ENCODE data around the gene PF4V1. TPM values are rescaled to one million over a fixed set of nuclear protein-coding genes. Genes with fewer than 3 reads are reported as not detected.

PF4V1 gene, protein sequence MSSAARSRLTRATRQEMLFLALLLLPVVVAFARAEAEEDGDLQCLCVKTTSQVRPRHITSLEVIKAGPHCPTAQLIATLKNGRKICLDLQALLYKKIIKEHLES
- polyA plus RNA-seq (2012; ENCODE audit: insufficient read depth, insufficient read length): not detected

GRCh38 chr4:73853246-73853704 lies at the start of gene PF4V1:
PF4V1 (plus strand) TSS chr4:73853296; CDS start chr4:73853363, 67 bp downstream.
- no peak within 1 kb of the TSS for H3K4me3 ChIP-seq (ENCODE audit: low read length)
- DNase-seq (ENCODE audit: low read depth, low spot score): no peak

- no peak for DNase-seq (ENCODE audit: low read depth, low spot score)
- no peak overlapping the region for H3K4me3 ChIP-seq (ENCODE audit: low read length)
Measured at GRCh38 chr4:73810191-73810590, 42.9 kb upstream of the PF4V1 start.

DNA sequence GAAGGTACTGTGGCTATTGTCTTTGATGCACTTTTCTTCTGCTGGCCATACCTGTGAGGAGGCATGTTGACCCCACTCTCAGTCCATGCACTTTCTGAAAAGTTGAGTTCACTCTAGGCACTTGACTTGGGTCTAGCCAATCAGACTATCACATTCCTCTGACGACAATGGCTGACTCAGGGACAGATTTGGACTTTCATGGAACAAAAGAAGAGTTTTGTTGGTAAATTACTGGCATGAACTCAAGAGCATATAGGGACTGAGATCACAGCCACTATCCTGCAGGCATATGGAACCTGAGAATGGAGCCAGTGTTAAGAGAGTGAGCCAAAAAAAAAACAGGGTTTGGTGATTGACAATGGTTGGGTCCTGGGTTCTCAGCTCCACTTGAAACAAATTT lies 41.3 kb upstream of the PF4V1 start:
- DNase-seq (ENCODE audit: low read depth, low spot score): no peak

GRCh38 chr4:73814679-73815078 lies 38.4 kb upstream of the PF4V1 start:
- H3K4me3 ChIP-seq (ENCODE audit: low read length): no peak overlapping the region
- DNase-seq (ENCODE audit: low read depth, low spot score): no peak

More for the DNA sequence above, 41.3 kb upstream of the PF4V1 start:
- no peak overlapping the region for H3K4me3 ChIP-seq (ENCODE audit: low read length)

DNA sequence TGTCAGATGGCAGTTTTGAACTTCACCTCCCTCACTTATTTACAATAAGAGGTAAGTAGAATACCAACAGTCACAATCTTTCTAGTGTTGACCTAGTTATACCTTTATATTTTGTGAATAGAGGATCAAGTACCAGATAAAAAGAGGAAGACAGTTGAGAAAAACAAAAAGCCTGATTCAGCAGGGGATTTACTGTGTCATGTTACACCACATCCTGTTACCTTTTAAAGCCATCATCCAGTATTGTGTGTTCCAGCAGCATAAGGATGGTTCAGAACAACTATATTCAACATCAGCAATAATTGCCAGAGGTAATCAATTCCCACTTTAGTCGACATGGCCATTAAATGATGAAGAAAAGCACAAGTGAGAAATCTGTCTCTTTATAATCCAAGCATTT lies 38.0 kb upstream of the PF4V1 start:
- peak; percentile 32 for DNase-seq (ENCODE audit: low read depth, low spot score)
- no peak overlapping the region for H3K4me3 ChIP-seq (ENCODE audit: low read length)

GRCh38 chr4:73816814-73817213 lies 36.3 kb upstream of the PF4V1 start:
- no peak for DNase-seq (ENCODE audit: low read depth, low spot score)
- no peak overlapping the region for H3K4me3 ChIP-seq (ENCODE audit: low read length)

GRCh38 chr4:73817341-73817740 lies 35.8 kb upstream of the PF4V1 start:
- H3K4me3 ChIP-seq (ENCODE audit: low read length): no peak overlapping the region
- DNase-seq (ENCODE audit: low read depth, low spot score): no peak

DNA sequence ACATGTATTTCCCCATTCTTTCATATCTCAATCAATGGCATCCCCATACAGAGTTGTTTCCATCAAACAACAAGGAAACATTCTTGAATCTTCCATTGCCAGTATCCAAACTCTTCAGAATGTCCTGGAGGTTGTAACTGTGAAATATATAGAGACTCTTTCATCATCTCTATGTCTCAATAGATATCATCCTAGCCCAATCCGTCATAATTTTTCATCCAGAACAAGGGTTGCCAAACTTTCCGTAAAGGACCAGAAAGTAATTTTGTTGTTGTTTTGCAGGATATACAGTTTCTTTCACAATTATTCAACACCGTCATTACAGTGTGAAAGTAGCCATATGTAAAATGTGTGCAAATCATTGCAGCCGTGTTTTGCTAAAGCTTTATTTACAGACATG lies 31.8 kb upstream of the PF4V1 start:
- no peak for DNase-seq (ENCODE audit: low read depth, low spot score)
- no peak overlapping the region for H3K4me3 ChIP-seq (ENCODE audit: low read length)

DNA sequence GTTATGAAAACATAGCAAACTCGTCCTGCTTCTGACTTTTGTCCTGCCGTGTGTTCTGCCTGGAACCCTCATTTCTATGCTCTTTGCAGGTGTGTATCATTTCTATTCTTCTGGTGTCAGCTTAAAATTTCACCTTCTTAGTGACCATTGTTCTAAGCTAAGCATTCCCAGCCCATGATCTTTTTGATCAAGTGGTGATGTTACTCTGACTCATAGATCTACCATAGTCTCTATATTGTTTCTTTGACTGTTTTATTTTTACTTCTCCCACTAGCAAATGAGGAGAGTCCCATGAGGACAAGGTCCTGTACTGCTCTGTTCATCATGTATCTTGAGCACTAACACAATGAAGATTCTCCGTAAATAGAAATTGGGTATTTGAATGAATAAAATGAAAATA lies 30.7 kb upstream of the PF4V1 start:
- DNase-seq (ENCODE audit: low read depth, low spot score): no peak
- H3K4me3 ChIP-seq (ENCODE audit: low read length): no peak overlapping the region

DNA sequence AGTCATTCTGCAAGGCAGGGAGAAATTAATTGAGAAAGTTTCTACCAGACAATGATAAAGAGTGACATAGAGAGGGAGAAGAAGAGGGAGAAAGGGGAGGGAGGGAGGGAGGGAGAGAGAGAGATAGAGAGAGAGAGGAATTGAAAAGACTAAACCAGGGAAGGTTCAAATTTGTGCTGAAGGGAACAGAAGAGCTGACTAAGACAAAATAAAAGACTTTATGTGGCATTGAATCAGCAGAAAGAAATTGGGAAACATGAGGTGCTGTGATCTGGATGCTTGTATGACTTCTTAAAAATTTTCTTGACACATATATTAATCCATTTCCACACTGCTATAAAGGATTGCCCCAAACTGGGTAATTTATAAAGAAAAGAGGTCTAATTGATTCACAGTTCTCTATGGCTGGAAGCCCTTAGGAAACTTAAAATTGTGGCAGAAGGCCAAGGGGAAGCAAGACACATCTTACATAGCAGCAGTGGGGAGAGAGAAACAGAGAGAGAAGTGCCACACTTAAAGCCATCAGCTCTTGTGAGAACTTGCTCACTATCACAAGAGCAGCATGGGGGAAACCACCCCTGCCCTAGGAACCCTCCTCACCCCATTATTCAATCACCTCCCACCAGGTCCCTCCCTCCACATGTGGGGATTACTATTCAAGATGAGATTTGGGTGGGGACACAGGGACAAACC lies 30.1 kb upstream of the PF4V1 start:
- DNase-seq (ENCODE audit: low read depth, low spot score): no peak
- no peak overlapping the region for H3K4me3 ChIP-seq (ENCODE audit: low read length)

- DNase-seq (ENCODE audit: low read depth, low spot score): no peak
- no peak overlapping the region for H3K4me3 ChIP-seq (ENCODE audit: low read length)
Measured at GRCh38 chr4:73823760-73824159, 29.3 kb upstream of the PF4V1 start.

- no peak overlapping the region for H3K4me3 ChIP-seq (ENCODE audit: low read length)
- DNase-seq (ENCODE audit: low read depth, low spot score): no peak
Measured at GRCh38 chr4:73828956-73829355, 24.1 kb upstream of the PF4V1 start.

DNA sequence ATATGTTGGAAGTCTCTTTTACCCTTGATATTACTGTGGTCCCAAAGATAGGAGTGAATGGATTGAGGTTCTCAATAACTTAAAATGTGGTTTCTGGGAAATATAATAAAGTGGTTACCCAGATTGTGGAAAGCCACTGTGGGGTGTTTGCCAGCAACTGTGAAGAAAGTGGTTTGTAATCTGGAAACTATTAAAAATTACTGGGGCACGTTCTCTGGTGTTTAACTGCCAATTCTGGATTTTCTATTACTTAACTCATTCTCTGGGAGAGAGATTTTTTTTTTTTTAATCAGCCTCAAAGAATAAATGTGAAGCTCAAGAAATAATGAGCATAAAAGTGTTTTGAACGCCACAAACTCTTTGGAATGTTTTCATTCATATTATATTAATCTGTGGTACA lies 21.5 kb upstream of the PF4V1 start:
- no peak overlapping the region for H3K4me3 ChIP-seq (ENCODE audit: low read length)
- no peak for DNase-seq (ENCODE audit: low read depth, low spot score)

GRCh38 chr4:73832651-73833237 lies 20.4 kb upstream of the PF4V1 start:
- H3K4me3 ChIP-seq (ENCODE audit: low read length): no peak overlapping the region
- DNase-seq (ENCODE audit: low read depth, low spot score): peak; percentile 20

- no peak within 1 kb of the TSS for H3K4me3 ChIP-seq (ENCODE audit: low read length)
- DNase-seq (ENCODE audit: low read depth, low spot score): no peak
Measured at GRCh38 chr4:73836373-73837279, 16.5 kb upstream of the PF4V1 start, which contains the start of gene CXCL6. CXCL6 (plus strand) TSS chr4:73836678; CDS start chr4:73836751, 73 bp downstream.

- DNase-seq (ENCODE audit: low read depth, low spot score): no peak
- H3K4me3 ChIP-seq (ENCODE audit: low read length): no peak overlapping the region
Measured at GRCh38 chr4:73839071-73839470, 14.0 kb upstream of the PF4V1 start.

DNA sequence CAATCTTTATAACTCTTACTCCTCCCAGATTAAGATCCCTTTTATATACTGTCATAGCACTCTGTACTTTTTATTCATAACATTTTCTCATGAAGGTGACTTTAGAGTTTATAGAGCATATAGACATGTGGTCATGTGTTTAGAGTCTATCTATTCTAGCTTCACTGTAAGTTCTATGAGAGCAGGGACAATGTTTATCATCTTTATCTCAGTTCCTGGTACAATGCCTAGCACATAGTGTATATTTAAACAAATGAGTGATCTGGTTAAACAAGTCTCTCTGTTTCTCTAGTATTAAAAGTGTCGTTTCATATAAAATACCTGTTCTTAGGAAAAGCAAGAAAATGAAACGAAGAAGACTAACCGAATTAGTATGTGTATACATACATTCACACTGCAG lies 13.4 kb upstream of the PF4V1 start:
- no peak for DNase-seq (ENCODE audit: low read depth, low spot score)

DNA sequence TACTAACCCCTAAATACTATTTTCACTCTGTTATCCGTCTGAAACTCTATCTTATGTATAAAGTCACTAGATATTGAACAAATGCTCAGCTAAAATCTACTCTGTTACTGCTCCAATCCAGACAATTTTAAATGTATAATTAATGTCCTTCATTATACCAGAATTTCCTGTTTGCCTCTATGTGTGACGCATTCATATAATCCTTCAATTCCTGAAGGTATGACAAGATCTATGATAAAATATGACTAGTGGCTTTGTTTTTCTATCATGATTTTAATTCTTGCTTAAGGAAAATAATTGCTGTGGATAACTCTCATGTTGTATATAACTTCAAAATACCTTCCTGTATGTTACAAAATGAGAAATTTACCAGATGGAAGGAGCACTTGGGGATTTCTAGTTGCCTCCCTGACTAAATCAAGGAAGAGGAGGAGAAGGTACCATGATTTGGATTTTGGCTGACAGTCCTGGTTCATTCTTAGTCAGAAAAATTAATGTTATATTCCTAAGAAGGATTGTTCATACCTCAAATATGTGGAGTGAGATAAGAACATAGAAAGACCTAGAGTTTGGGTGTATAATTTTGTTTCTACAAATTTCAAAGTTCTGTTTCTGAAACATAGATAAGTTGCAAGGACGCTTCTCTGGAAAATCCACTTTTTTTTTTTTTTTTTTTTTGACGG lies 11.7 kb upstream of the PF4V1 start:
- H3K4me3 ChIP-seq (ENCODE audit: low read length): no peak overlapping the region
- DNase-seq (ENCODE audit: low read depth, low spot score): no peak

More for the DNA sequence above, 13.4 kb upstream of the PF4V1 start:
- H3K4me3 ChIP-seq (ENCODE audit: low read length): no peak overlapping the region

DNA sequence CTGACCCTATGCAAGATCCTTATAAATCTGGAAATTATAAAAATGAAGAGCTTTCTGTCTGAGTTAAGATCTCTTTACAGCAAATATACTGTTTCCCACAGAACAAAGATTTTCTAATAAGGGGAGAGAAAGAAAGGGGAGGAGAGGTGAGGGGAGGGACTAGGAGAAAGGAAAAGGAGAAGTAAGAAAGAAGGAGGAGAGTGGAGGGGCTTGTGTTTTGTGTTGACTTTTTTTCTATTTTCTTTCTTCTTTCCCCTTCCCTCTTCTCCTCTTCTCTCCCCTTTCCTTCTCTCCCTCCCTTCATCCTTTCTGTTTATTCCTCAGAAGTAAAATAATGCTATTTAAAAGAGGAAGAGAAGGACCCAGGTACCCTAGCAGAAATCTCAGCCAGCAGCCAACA lies 10.4 kb upstream of the PF4V1 start:
- DNase-seq (ENCODE audit: low read depth, low spot score): no peak

More for the DNA sequence above, 10.4 kb upstream of the PF4V1 start:
- H3K4me3 ChIP-seq (ENCODE audit: low read length): no peak overlapping the region
